ENCODE measurements around the gene PRKAR1B.
"Not testable (repeated sequence)": the region's sequence is repeated elsewhere in the genome, so short reads cannot be mapped to it uniquely, and the experiment has no call there.

The PRKAR1B gene

GRCh38 chr7:666454-667292 is 60.4 kb downstream of the PRKAR1B start:
- no peak for DNase-seq

GRCh38 chr7:665736-666453 is 61.2 kb downstream of the PRKAR1B start:
- DNase-seq: no peak

GRCh38 chr7:664997-665735 is 61.9 kb downstream of the PRKAR1B start:
- no peak for DNase-seq

- no peak for DNase-seq
Observed at GRCh38 chr7:664402-664775, 62.7 kb downstream of the PRKAR1B start.

- no peak for DNase-seq
Observed at GRCh38 chr7:662576-662975, 64.5 kb downstream of the PRKAR1B start.

- DNase-seq: no peak
Observed at GRCh38 chr7:659996-660395, 67.1 kb downstream of the PRKAR1B start.

GRCh38 chr7:659306-659847 is 67.7 kb downstream of the PRKAR1B start:
- no peak for DNase-seq

GRCh38 chr7:657565-658119 is 69.4 kb downstream of the PRKAR1B start:
- no peak for DNase-seq

GRCh38 chr7:657010-657409 is 70.1 kb downstream of the PRKAR1B start:
- DNase-seq: not testable (repeated sequence)

GRCh38 chr7:655758-656157 is 71.3 kb downstream of the PRKAR1B start:
- DNase-seq: no peak

GRCh38 chr7:653829-654764 is 73.0 kb downstream of the PRKAR1B start:
- no peak for DNase-seq

- no peak for DNase-seq
Observed at GRCh38 chr7:652881-653280, 74.2 kb downstream of the PRKAR1B start.

GRCh38 chr7:652167-652566 is 74.9 kb downstream of the PRKAR1B start:
- not testable (repeated sequence) for DNase-seq

GRCh38 chr7:651032-651728 is 75.9 kb downstream of the PRKAR1B start:
- no peak for DNase-seq

- DNase-seq: no peak
Observed at GRCh38 chr7:650339-651031, 76.6 kb downstream of the PRKAR1B start.

- DNase-seq: no peak
Observed at GRCh38 chr7:646951-647350, 80.1 kb downstream of the PRKAR1B start.

GRCh38 chr7:646487-646886 is 80.6 kb downstream of the PRKAR1B start:
- no peak for DNase-seq

GRCh38 chr7:645606-646005 is 81.5 kb downstream of the PRKAR1B start:
- no peak for DNase-seq

GRCh38 chr7:644381-645305 is 82.4 kb downstream of the PRKAR1B start:
- DNase-seq: no peak

All from CD4-positive, alpha-beta T cell treated with Interleukin-17A for 4 hours (primary cell).